ENCODE results near the gene WIF1. TPM values are rescaled to one million over a fixed set of nuclear protein-coding genes. Genes with fewer than 3 reads are reported as not detected.

The WIF1 gene
- total RNA-seq, 2 donors from 2014 or later = not detected

DNA sequence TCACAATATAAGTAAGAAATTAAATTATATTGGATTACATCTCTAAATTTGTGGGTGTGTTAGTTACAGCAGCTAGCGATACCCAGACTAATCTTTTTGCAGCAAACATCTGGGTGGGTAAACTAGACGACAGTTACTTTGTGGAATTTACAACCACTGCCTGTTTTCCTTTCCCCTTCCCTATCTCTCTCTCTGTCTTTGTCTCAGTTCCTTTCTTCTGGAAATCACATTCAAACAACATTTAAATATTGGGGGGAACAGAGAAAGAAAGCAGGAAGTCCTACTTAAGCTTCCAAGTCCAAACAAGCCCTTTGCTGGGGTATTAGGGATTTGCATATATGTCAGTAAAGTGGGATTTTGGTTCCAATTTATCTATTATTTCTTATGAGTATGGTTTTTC lies 97.6 kb downstream of the WIF1 start:
- Mint-ChIP-seq H3K9me3 (no peaks in the 10 kb centered on the region), H3K27ac (no peak overlapping the region), H3K27me3 (peaks cover 20% of the 10 kb centered on the region), H3K4me3 (no peak overlapping the region), H3K36me3 (ENCODE audit: low read depth) (no peaks in the 10 kb centered on the region), H3K4me1 (no peaks in the 10 kb centered on the region)
- ATAC-seq (replicated peaks) = no peak

DNA sequence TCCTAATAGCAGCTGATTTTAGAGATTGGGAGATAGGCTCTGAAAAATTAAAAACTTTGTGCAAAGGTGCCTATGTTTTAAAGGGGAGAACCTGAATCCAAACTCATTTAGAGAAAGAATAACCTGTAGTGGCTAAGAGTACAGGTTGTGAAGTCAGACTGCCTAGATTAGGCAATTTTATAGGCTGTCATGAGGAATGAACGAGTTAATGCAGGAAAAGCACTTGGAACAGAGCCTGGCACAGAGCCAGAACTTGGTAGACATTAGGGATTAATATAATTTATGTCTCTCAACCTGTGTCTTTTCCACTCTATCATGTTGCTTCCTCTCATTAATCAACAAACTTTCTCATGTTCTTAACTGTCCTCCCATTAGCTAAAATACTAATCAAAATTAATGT lies 98.1 kb downstream of the WIF1 start:
- H3K27me3 Mint-ChIP-seq = peaks cover 20% of the 10 kb centered on the region
- no peaks in the 10 kb centered on the region for H3K36me3 Mint-ChIP-seq (ENCODE audit: low read depth)

DNA sequence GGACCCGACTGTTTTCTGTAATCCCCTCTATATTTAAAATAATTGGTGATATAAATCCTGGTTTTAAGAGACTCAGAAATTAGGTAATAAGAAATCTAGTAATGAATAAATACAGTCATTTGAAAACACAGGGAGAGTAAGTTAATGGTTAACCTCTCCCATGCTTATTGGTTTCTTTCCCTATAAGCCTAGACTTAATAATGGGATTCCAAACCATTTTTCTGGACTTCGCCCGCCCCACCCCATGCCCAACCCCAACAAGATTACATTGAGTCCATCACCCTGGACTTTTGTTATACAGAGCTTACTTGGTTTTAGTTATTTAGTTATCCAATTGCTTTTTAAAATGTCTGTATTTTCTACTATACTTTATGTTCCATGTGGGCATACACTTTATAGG lies 98.7 kb downstream of the WIF1 start:
- Mint-ChIP-seq H3K36me3 (ENCODE audit: low read depth) (no peaks in the 10 kb centered on the region), H3K4me3 (no peak overlapping the region), H3K9me3 (no peaks in the 10 kb centered on the region), H3K4me1 (no peaks in the 10 kb centered on the region), H3K27ac (no peak overlapping the region), H3K27me3 (peaks cover 20% of the 10 kb centered on the region)
- no peak for ATAC-seq (replicated peaks)

More for the DNA sequence above, 98.1 kb downstream of the WIF1 start:
- no peak for ATAC-seq (replicated peaks)
- no peaks in the 10 kb centered on the region for H3K9me3 Mint-ChIP-seq
- no peak overlapping the region for H3K27ac Mint-ChIP-seq
- H3K4me3 Mint-ChIP-seq = no peak overlapping the region
- no peaks in the 10 kb centered on the region for H3K4me1 Mint-ChIP-seq

DNA sequence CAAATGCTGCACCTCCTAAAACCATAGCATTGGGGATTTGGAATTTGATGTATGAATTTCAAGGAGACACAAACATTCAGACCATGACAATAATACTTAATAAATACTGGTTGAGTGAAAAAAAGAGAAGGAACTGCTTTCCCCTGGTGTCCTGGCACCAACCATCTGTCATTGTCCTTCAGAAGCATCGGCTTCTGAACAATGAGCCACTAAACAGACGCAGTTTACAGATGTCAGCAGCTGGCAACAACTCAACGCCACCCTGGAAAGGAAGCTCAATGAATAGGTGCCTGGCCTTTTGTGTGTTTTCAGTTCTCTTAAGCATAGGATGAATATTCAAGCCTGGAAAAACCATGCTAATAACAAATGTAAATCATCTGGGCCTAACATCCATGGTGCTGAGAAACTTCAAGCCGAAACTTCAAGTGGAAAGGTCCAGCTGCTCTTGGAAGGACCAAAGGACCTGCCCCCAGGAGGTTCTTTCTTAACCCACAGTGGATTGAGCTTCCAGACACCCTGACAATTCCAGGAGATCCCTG lies 101.3 kb downstream of the WIF1 start:
- H3K27me3 Mint-ChIP-seq = peaks cover 22% of the 10 kb centered on the region
- H3K9me3 Mint-ChIP-seq = no peaks in the 10 kb centered on the region
- H3K4me3 Mint-ChIP-seq = no peak overlapping the region
- no peak for ATAC-seq (replicated peaks)
- H3K36me3 Mint-ChIP-seq (ENCODE audit: low read depth) = no peaks in the 10 kb centered on the region
- no peak overlapping the region for H3K27ac Mint-ChIP-seq
- no peaks in the 10 kb centered on the region for H3K4me1 Mint-ChIP-seq

DNA sequence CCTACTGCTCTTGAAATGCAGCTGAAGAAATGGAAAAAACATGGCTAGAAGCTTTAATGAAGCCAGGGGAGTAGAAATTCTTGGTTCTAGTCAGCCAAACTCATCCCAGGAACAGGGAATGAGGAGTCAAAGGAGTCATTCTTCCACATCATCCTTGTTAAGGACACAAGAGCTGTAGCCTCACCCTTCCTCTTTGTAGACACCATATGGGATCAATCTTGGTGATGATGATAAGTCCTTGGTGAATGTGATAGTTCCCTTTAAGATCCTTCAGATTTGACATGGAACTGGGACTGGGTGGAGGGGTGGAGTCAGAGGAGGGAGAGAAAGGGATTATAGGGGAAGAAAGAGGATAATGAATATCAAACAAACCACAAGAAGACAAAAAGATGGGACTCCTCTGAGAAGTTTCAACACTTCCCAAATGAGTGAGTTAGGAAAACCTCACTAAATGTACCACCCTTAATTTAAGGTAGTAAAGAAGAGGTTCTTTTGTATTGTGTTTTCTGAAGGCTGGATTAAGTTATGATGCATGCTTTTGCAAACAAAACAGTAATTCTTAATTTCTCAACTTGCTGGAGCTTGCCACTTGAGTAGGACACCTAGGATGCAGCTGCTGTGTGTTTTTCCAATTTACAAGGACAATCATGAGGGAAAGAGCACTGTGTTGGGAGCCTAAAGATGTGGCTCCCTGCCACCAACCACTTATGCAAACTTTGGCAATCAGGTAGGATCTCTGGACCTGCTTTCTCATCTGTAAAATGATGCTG lies 104.0 kb downstream of the WIF1 start:
- no peaks in the 10 kb centered on the region for H3K4me1 Mint-ChIP-seq
- H3K27me3 Mint-ChIP-seq = peaks cover 27% of the 10 kb centered on the region
- no peak overlapping the region for H3K27ac Mint-ChIP-seq
- no peak overlapping the region for H3K4me3 Mint-ChIP-seq
- no peaks in the 10 kb centered on the region for H3K9me3 Mint-ChIP-seq
- no peaks in the 10 kb centered on the region for H3K36me3 Mint-ChIP-seq (ENCODE audit: low read depth)
- ATAC-seq (replicated peaks) = no peak

DNA sequence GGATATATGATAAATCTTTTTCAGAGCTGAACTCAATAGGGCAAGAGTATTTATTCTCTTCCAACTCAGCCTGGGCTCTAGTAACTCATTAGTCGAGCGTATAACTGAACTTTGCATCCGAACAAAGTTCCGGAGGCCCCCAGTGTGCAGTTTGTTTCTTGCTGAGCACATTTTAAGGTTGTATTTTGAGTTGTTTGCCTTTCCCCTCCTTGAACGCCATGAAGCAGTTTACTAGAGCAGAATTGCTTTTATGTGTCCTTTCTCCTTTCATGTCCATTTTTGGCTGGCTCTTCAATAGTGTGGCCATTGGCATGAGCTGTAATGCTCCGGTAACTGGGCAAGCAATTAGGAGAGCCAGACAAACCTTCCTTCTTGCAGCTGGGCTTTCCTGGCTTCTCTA lies 105.3 kb downstream of the WIF1 start:
- ATAC-seq (replicated peaks) = no peak

DNA sequence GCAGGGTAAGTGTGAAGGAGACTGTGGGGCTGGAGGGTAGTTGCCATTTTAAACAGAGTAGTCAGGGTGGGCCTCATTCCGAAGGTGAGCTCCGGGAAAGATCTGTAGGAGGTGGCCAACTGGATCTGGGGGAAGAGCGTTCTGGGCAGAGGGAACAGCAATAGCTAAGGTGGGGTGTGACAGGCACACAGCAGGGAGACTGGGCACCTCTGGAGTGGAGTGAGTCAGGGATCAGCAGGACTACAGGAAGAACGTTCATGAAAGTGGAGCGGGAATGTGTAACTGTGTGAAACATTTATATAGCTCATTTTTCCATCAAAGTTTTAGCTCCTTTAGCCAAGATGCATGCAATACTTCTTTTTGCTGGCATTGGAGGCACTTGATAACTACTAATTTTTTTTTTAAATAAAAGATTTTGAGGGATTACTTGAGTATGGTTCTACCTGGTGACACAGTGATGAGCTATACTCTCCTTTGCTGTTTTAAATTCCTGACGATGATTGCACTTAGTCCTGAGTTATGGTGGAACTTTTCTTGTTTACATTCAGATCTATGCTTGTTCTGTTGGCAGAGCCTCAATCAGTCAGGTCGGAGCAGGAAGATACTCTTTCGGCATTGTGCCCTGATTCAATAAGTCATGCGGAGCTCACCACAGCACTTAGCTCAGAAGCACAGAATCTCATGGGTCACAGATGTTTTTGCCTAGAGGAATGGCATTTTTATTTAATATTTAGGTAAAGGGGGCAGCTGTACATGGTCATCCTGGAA lies 106.4 kb downstream of the WIF1 start:
- H3K27me3 Mint-ChIP-seq = peaks cover 26% of the 10 kb centered on the region
- H3K4me1 Mint-ChIP-seq = no peaks in the 10 kb centered on the region
- no peaks in the 10 kb centered on the region for H3K36me3 Mint-ChIP-seq (ENCODE audit: low read depth)
- ATAC-seq (replicated peaks) = no peak
- no peak overlapping the region for H3K4me3 Mint-ChIP-seq
- H3K27ac Mint-ChIP-seq = no peak overlapping the region
- no peaks in the 10 kb centered on the region for H3K9me3 Mint-ChIP-seq

More for the DNA sequence above, 105.3 kb downstream of the WIF1 start:
- H3K36me3 Mint-ChIP-seq (ENCODE audit: low read depth) = no peaks in the 10 kb centered on the region
- no peak overlapping the region for H3K27ac Mint-ChIP-seq
- no peak overlapping the region for H3K4me3 Mint-ChIP-seq
- H3K27me3 Mint-ChIP-seq = peaks cover 30% of the 10 kb centered on the region
- H3K4me1 Mint-ChIP-seq = no peaks in the 10 kb centered on the region
- H3K9me3 Mint-ChIP-seq = no peaks in the 10 kb centered on the region

DNA sequence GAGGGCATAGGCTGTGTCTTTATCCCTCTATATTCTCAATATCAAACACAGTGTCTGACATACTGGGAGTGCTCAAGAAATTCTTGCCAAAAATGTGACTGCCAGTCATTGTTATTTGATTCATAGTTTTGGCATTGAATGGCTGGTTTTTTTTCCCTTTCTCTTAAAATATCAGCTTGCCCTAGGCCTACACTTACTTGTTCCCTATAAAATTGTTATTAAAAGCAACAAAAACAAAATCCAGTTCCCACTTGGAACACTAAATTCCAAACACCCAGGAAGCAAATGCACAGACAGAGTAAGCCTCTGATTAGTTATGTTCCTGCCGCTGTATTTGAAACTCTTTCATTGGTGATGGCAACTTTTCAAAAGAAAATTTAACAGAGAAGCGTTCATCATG lies 110.7 kb downstream of the WIF1 start:
- H3K36me3 Mint-ChIP-seq (ENCODE audit: low read depth) = no peaks in the 10 kb centered on the region
- H3K4me1 Mint-ChIP-seq = no peaks in the 10 kb centered on the region
- peaks cover 18% of the 10 kb centered on the region for H3K27me3 Mint-ChIP-seq
- H3K9me3 Mint-ChIP-seq = no peaks in the 10 kb centered on the region
- no peak for ATAC-seq (replicated peaks)
- H3K4me3 Mint-ChIP-seq = no peak overlapping the region
- no peak overlapping the region for H3K27ac Mint-ChIP-seq

DNA sequence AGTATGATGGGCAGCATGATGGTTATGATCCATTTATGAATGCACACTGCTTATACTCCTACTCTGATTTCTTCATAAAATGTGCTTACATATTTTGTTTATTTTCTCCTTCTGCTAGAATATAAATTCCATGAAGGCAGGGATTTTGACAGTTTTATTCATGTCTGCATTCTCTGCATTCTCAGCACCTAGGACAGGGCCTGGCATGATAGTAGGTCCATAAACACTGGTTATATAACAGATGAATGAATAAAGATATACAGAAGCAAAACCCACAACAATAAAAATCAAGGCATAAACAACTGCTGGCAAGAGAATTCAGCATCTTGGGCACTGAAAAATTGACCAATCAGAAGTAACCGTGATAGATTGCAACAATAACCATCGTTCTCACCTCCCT lies 115.4 kb downstream of the WIF1 start:
- peaks cover 4% of the 10 kb centered on the region for H3K9me3 Mint-ChIP-seq
- no peaks in the 10 kb centered on the region for H3K4me1 Mint-ChIP-seq
- H3K36me3 Mint-ChIP-seq (ENCODE audit: low read depth) = no peaks in the 10 kb centered on the region
- peaks cover 20% of the 10 kb centered on the region for H3K27me3 Mint-ChIP-seq
- H3K27ac Mint-ChIP-seq = no peak overlapping the region
- ATAC-seq (replicated peaks) = no peak
- no peak overlapping the region for H3K4me3 Mint-ChIP-seq

DNA sequence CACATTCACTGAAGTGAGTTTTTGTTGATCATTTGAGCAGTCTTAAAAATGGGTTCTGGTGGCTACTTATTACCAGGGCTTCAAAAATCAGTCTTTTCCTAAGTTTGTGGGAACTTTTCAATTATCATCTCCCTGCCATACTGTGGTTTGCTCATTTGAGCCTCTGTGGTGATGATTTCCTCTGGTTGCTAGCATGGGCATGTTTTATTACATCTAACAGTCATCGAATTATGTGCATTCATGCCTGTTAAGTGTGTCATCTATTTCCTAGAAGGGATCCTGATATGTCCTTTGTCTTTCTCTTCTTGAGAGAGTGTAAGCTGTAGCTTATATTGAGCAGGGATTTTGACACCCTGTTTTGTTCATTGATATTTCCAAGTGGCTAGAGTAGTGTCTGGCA lies 116.8 kb downstream of the WIF1 start:
- H3K9me3 Mint-ChIP-seq = peaks cover 4% of the 10 kb centered on the region
- no peaks in the 10 kb centered on the region for H3K36me3 Mint-ChIP-seq (ENCODE audit: low read depth)
- H3K4me1 Mint-ChIP-seq = no peaks in the 10 kb centered on the region
- no peak overlapping the region for H3K4me3 Mint-ChIP-seq
- no peak overlapping the region for H3K27ac Mint-ChIP-seq
- peaks cover 25% of the 10 kb centered on the region for H3K27me3 Mint-ChIP-seq
- ATAC-seq (replicated peaks) = no peak

Other genes with a start within 250 kb of the WIF1 start
- gene LEMD3, start 48.3 kb upstream of the WIF1 start, total RNA-seq = 10 to 100 TPM; 18.2 to 21.1 TPM
- gene MSRB3, start 157.4 kb upstream of the WIF1 start, total RNA-seq = not detected